Measurements from ENCODE around the gene NFIA. TPM values are rescaled to one million over a fixed set of nuclear protein-coding genes. Genes with fewer than 3 reads are reported as not detected.

Gene NFIA
- total and polyA plus RNA-seq, 9 of the 15 experiments (the other 6 are each of a cell fraction or from before 2014, with no cell fraction given): 5.3 to 24.9 (median 9.8) TPM

DNA sequence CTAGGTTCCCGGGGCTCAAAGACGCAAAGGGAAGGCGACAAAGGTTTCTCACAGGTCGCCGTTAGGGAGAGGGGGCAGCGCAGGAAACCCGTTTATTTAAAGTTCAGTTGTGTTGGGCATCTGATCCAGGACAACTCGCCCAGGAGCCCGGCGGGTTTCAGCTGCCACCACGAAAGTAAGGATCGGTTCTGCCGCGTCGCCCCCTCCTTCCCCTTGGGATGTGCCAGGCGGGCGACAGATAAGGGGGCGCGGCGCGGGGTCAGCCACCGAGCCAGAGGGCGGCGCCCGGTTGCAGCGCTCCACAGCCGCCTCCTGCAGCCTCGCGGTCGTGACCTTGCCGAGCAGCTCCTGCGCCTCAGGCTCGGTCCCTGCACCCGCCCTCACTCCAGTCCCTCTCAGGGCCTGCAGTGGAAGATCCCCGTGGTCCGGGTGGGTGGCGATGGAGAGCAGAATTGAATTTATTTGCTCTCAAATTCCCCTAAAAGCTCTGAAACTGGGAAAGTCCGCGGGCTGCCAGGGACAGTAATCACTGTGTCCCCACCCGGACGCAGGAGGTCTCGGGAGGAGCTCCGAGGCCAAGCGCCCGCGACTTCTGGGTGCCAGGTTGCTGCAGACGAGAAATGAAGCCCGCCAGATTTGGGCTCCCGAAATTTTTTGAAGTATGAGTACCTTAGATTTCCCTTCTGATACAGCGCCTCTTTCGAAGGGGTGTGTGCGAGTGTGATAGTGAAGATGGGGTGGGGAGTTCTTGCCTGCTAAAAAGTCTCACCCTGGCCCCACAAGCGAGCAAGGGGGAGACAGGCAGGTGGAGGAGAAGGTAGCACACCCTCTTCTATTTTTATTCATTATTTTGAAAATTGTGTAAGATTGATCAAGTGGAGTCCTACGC lies 28.4 kb upstream of the NFIA start (continued):
- peak; percentile 65; the same call in 1 of the 2 replicates for TF ChIP-seq RREB1 (CRISPR knock-in tag; IDR thresholded peaks at IDR 0.05)
- TF ChIP-seq IRF1 (CRISPR knock-in tag; IDR thresholded peaks at IDR 0.05; ENCODE audit: borderline replicate concordance): no peak
- TF ChIP-seq HOXB6 (CRISPR knock-in tag; IDR thresholded peaks at IDR 0.05; ENCODE audit: borderline replicate concordance): no peak
- TF ChIP-seq POLR2AphosphoS5 (IDR thresholded peaks at IDR 0.05; ENCODE audit: control insufficient read depth, insufficient read depth, low read depth, low read length): no peak; the same call in 1 of the 2 replicates
- TF ChIP-seq, protein P1, sequence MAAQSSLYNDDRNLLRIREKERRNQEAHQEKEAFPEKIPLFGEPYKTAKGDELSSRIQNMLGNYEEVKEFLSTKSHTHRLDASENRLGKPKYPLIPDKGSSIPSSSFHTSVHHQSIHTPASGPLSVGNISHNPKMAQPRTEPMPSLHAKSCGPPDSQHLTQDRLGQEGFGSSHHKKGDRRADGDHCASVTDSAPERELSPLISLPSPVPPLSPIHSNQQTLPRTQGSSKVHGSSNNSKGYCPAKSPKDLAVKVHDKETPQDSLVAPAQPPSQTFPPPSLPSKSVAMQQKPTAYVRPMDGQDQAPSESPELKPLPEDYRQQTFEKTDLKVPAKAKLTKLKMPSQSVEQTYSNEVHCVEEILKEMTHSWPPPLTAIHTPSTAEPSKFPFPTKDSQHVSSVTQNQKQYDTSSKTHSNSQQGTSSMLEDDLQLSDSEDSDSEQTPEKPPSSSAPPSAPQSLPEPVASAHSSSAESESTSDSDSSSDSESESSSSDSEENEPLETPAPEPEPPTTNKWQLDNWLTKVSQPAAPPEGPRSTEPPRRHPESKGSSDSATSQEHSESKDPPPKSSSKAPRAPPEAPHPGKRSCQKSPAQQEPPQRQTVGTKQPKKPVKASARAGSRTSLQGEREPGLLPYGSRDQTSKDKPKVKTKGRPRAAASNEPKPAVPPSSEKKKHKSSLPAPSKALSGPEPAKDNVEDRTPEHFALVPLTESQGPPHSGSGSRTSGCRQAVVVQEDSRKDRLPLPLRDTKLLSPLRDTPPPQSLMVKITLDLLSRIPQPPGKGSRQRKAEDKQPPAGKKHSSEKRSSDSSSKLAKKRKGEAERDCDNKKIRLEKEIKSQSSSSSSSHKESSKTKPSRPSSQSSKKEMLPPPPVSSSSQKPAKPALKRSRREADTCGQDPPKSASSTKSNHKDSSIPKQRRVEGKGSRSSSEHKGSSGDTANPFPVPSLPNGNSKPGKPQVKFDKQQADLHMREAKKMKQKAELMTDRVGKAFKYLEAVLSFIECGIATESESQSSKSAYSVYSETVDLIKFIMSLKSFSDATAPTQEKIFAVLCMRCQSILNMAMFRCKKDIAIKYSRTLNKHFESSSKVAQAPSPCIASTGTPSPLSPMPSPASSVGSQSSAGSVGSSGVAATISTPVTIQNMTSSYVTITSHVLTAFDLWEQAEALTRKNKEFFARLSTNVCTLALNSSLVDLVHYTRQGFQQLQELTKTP (IDR thresholded peaks at IDR 0.05; ENCODE audit: low read depth in 1 of 2, partially characterized antibody in 2 of 2): no peak
- TF ChIP-seq MTA2 (IDR thresholded peaks at IDR 0.05; ENCODE audit: low read depth): peak; percentile 16; the same call in 1 of the 2 replicates
- TF ChIP-seq RNF2 (IDR thresholded peaks at IDR 0.05): peak; percentile 63; the same call in 1 of the 2 replicates
- TF ChIP-seq ZNF316 (IDR thresholded peaks at IDR 0.05): no peak
- TF ChIP-seq ZNF583 (CRISPR knock-in tag; IDR thresholded peaks at IDR 0.05): peak; percentile 52; the same call in 1 of the 2 replicates
- TF ChIP-seq MYNN (IDR thresholded peaks at IDR 0.05): peak; percentile 80
- no peak for TF ChIP-seq MYNN (CRISPR knock-in tag; IDR thresholded peaks at IDR 0.05)
- 0 out of 4 replicates have a peak, but pooled peaks of 1 of the 2 experiments have one; percentile 7 for TF ChIP-seq ARNT (IDR thresholded peaks at IDR 0.05)
- TF ChIP-seq SMAD3 (CRISPR knock-in tag; conservative IDR thresholded peaks at IDR 0.05): no peak
- TF ChIP-seq ELF4 (CRISPR knock-in tag; IDR thresholded peaks at IDR 0.05): no peak
- peak; percentile 57; the same call in 1 of the 2 replicates for TF ChIP-seq ZBTB17 (CRISPR knock-in tag; IDR thresholded peaks at IDR 0.05)
